ENCODE results near the gene AIFM3.

AIFM3 gene, protein sequence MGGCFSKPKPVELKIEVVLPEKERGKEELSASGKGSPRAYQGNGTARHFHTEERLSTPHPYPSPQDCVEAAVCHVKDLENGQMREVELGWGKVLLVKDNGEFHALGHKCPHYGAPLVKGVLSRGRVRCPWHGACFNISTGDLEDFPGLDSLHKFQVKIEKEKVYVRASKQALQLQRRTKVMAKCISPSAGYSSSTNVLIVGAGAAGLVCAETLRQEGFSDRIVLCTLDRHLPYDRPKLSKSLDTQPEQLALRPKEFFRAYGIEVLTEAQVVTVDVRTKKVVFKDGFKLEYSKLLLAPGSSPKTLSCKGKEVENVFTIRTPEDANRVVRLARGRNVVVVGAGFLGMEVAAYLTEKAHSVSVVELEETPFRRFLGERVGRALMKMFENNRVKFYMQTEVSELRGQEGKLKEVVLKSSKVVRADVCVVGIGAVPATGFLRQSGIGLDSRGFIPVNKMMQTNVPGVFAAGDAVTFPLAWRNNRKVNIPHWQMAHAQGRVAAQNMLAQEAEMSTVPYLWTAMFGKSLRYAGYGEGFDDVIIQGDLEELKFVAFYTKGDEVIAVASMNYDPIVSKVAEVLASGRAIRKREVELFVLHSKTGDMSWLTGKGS

DNA sequence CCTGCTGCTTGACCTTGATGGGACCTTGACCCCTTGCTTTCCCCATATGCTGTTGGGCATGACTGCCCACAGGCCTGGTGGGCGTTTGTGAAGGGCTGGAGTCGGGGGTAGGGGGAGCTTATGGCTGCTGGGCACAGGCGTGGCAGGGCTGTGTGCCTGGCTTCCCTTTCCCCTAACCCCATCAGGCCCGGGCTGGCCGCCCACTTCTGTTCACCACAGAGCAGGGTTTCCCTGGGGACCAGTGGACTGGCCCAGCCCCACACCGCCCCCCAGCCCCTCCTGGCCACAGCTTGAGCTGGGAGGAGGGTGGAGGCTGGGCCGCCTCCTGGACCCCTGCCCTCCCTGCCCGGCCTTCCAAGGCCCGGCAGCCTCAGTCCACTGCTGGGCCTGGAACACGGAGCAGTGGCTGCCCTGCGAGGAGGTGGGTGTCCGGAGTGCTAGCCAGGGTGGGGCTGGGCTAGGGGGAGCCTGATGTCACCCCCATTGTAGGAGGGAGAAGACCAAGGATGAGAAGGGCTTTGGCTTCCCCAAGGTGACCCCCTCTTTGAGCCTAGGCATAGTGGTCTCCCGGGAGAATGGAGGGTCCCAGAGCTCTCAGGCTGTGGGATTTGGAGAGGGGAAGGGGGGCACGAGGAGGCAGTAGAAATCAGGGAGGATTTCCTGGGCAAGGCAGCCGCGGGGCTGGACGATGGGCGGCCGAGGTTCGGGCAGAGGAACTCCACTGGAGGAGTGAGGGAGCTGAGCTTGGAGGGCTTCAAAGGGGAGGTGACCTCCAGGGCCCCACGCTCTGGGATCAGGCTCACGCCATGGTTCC, at the start of gene AIFM3:
TSS of gene AIFM3 (plus strand) at position 373 of the 814 bp plus-strand sequence. CDS start 690 bp downstream, outside the sequence.
- TF ChIP-seq, protein P1, sequence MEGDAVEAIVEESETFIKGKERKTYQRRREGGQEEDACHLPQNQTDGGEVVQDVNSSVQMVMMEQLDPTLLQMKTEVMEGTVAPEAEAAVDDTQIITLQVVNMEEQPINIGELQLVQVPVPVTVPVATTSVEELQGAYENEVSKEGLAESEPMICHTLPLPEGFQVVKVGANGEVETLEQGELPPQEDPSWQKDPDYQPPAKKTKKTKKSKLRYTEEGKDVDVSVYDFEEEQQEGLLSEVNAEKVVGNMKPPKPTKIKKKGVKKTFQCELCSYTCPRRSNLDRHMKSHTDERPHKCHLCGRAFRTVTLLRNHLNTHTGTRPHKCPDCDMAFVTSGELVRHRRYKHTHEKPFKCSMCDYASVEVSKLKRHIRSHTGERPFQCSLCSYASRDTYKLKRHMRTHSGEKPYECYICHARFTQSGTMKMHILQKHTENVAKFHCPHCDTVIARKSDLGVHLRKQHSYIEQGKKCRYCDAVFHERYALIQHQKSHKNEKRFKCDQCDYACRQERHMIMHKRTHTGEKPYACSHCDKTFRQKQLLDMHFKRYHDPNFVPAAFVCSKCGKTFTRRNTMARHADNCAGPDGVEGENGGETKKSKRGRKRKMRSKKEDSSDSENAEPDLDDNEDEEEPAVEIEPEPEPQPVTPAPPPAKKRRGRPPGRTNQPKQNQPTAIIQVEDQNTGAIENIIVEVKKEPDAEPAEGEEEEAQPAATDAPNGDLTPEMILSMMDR (conservative IDR thresholded peaks at IDR 0.05; ENCODE audit: low read depth, low read length) = no peak
- H3K4me3 ChIP-seq (ENCODE audit: low read depth, low read length) = no peak within 1 kb of the TSS
- no peak for DNase-seq (ENCODE audit: low read depth)

DNA sequence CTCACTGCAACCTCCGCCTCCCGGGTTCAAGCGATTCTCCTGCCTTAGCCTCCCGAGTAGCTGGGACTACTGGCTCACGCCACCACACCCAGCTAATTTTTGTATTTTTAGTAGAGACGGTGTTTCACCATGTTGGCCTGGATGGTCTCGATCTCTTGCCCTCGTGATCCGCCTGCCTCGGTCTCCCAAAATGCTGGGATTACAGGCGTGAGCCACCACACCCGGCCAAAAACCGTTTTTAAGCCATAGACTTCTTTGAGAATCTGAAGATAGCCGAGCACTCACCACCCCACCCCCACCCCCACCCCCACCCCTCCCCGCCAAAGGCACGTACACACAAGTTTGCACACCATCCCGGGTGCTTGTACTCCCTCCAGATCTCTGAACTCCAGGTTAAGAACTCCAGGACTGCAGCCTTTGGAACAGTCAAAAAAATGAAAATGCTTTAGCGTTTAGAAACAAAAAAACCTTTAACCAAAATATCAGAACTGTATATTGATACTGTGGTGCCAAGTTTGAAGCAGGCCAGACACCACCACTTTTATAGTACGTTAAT, 48.3 kb upstream of the AIFM3 start:
- TF ChIP-seq, protein P1 (conservative IDR thresholded peaks at IDR 0.05; ENCODE audit: low read depth, low read length) = no peak
- peak overlapping the region; percentile 96 for H3K4me3 ChIP-seq (ENCODE audit: low read depth, low read length)
- no peak for DNase-seq (ENCODE audit: low read depth)

DNA sequence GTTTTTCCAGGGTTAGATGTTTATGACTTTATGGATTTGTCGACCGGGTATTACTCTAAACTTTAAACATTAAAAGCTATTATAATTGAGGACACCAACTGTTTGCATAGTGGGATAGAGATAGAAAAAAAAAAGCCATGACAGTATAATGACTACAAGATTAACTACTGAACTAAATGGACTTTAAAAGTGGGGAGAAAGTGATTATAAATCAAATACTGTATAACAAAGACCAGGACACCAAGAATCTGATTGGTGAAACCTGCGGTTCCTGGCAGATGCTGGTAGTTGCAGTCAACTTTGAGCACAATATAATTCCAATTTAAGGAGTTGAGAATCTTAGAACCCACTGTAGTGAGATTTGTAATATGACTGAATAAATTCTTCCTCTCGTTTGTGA, 47.3 kb upstream of the AIFM3 start:
- peak; percentile 17 for DNase-seq (ENCODE audit: low read depth)
- peak overlapping the region; percentile 96 for H3K4me3 ChIP-seq (ENCODE audit: low read depth, low read length)
- TF ChIP-seq, protein P1 (conservative IDR thresholded peaks at IDR 0.05; ENCODE audit: low read depth, low read length) = no peak

DNA sequence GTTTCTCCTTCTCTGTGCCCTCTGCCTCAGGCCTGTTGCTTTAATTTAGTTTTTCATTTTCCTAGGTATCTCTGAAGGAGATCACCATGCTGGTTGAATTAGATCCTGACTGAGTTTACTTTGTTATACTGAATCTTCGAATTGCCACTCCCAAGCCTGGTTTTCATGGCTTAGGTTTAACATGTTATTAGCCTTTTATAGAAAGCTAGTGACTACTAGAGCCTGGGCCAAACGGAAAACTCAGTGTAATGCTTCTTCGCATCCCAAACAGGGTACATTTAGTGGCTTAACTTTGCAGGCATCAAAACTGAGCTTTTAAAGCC, 46.2 kb upstream of the AIFM3 start:
- TF ChIP-seq, protein P1 (conservative IDR thresholded peaks at IDR 0.05; ENCODE audit: low read depth, low read length) = no peak
- no peak for DNase-seq (ENCODE audit: low read depth)
- peak overlapping the region; percentile 96 for H3K4me3 ChIP-seq (ENCODE audit: low read depth, low read length)

DNA sequence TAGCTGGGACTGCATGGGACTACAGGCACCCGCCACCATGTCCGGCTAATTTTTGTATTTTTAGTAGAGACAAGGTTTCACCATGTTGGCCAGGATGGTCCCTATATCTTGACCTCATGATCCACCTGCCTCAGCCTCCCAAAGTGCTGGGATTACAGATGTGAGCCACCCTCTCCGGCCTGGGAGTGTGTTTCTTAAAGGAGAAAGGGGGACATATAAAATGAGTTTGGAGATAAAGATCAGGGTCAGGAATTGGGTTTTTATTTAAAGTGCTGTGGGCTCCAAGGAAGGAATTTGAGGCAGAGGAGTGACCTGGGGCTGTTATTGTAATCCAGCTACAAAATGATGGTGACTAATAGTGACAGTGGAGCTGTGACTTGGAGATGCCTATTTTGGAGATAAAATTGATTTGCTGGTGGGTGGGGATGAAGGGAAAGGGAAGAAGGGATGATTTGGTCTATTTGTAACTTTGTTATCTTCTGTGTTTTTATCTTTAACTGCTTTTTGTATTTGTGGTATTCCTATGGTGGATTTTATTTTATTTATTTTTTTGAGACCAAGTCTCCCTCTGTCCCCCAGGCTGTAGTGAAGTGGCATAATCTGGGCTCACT, 44.8 kb upstream of the AIFM3 start:
- DNase-seq (ENCODE audit: low read depth) = no peak

DNA sequence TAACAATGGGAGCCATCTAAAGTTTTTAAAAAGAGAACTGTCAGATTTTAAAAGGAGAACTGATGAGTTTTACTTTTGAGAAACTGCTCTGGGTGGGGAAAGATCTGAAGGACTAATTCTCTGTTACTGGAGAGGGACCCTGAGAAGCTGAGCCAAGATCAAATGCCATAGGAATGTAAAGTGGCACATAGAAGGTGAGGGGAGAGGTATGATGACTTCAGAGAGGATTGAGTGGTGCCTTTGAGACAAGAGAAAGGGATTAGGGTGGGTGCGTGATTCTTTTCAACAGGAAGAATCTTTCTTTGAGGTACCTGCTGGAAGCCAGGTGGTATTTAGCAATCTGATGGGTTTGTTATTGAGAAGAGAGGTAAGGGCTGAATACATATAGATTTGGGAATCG, 40.8 kb upstream of the AIFM3 start:
- no peak for DNase-seq (ENCODE audit: low read depth)
- TF ChIP-seq, protein P1 (conservative IDR thresholded peaks at IDR 0.05; ENCODE audit: low read depth, low read length) = no peak
- no peak overlapping the region for H3K4me3 ChIP-seq (ENCODE audit: low read depth, low read length)

More for the DNA sequence above, 44.8 kb upstream of the AIFM3 start:
- no peak overlapping the region for H3K4me3 ChIP-seq (ENCODE audit: low read depth, low read length)
- TF ChIP-seq, protein P1 (conservative IDR thresholded peaks at IDR 0.05; ENCODE audit: low read depth, low read length) = no peak

Data from choroid plexus epithelial cell (primary cell).